ENCODE results near the gene JAKMIP1.

The JAKMIP1 gene

DNA sequence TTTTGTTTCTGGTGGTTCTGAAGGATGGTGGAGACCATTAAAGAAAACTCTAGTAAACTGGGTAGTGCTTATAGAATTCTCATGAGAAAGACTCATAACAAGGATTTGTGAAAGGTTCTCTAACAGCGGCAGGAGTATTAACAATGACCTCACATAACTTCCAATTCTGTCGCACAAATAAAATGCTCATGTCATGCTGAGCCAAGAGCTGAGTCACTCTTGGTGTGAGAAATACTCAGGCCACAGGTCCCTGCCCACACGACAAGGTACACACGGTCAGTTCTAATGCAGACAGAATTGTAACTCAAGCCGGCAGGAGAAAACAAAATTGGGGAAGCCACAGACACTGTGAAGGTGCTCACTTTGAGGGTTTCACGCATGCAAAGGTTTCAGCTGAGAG is 147.7 kb downstream of the JAKMIP1 start:
- TF ChIP-seq, protein P1, sequence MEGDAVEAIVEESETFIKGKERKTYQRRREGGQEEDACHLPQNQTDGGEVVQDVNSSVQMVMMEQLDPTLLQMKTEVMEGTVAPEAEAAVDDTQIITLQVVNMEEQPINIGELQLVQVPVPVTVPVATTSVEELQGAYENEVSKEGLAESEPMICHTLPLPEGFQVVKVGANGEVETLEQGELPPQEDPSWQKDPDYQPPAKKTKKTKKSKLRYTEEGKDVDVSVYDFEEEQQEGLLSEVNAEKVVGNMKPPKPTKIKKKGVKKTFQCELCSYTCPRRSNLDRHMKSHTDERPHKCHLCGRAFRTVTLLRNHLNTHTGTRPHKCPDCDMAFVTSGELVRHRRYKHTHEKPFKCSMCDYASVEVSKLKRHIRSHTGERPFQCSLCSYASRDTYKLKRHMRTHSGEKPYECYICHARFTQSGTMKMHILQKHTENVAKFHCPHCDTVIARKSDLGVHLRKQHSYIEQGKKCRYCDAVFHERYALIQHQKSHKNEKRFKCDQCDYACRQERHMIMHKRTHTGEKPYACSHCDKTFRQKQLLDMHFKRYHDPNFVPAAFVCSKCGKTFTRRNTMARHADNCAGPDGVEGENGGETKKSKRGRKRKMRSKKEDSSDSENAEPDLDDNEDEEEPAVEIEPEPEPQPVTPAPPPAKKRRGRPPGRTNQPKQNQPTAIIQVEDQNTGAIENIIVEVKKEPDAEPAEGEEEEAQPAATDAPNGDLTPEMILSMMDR (IDR thresholded peaks at IDR 0.05; ENCODE audit: low read depth, low read length), result no peak
- no peak for DNase-seq (ENCODE audit: extremely low read depth, low read depth)

DNA sequence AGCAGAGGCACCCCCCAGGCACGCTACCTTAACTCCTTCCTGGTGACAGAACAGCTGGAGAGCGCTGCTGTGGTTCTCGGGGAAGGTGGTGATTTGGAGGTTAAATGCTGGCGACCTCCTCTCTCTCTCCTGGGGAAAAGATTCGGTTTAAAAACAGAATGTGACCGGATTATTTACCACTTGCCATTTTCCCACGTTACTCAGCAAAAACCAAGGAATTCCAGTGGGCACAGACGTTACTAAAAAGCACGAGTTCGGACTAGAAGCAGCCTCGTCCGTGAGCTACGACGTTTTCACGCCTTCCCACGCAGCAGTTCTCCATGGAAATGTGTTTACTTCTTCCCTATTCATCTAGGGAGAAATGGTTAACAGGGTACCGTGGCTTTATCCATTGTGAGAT is 149.8 kb downstream of the JAKMIP1 start:
- TF ChIP-seq, protein P1 (IDR thresholded peaks at IDR 0.05; ENCODE audit: low read depth, low read length), result no peak
- no peak for DNase-seq (ENCODE audit: extremely low read depth, low read depth)

DNA sequence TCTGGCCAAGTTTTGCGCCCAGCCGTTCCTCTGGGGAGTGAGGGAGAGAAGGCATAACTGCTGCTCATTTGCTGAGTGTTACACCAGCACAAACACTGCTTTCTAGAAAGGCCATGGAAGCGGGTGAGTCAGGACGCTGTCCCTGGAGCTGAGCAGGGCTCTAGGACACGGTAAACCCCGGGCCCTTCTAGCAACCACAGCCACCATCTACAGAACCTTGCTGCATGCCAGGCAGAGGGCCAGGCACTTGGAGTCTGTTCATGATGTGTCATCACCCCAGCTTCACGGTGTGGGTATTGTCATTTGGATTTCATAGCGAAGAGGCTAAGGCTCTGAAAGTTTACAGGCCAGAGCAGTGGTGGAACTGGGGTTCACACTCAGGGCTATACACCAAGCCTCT is 150.4 kb downstream of the JAKMIP1 start:
- TF ChIP-seq, protein P1 (IDR thresholded peaks at IDR 0.05; ENCODE audit: low read depth, low read length), result no peak
- DNase-seq (ENCODE audit: extremely low read depth, low read depth), result no peak

DNA sequence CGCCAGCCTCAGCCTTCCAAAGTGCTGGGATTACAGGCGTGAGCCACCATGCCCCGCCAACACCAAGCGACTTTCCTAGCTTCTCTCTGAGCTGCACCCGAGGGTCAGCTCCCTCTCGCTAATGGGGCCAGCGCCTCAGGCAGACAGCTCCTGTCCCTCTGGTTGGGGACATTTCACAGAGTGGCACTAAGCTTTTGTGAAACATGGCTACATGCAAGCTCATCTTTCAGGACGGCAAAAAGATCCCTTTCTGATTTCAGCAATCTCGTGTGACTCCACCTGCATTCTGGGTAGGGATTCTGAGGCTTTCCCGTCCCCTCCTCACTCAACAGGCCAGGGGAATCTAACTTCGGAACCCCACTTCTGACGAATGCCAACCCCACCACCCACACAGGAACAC is 151.1 kb downstream of the JAKMIP1 start:
- no peak for DNase-seq (ENCODE audit: extremely low read depth, low read depth)
- TF ChIP-seq, protein P1 (IDR thresholded peaks at IDR 0.05; ENCODE audit: low read depth, low read length), result no peak

DNA sequence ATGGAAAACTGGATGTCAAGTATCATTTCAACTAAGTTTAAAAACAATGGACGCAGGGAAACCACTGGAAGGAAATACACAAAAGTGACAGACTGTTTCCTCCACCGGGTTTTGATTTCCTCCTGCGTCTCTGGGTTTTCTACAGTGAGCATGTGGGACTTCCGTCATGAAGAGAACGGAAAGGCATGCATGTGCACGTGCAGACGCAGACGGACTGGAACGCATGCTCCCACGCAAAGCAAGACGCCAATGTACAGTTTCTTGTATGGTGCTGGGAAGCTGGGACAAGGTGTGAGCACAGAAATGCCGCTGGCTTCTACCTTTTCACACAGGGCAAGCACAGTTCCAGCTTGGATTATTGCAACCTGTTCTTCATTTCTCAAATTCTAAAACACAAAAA is 151.8 kb downstream of the JAKMIP1 start:
- DNase-seq (ENCODE audit: extremely low read depth, low read depth), result no peak
- TF ChIP-seq, protein P1 (IDR thresholded peaks at IDR 0.05; ENCODE audit: low read depth, low read length), result no peak

DNA sequence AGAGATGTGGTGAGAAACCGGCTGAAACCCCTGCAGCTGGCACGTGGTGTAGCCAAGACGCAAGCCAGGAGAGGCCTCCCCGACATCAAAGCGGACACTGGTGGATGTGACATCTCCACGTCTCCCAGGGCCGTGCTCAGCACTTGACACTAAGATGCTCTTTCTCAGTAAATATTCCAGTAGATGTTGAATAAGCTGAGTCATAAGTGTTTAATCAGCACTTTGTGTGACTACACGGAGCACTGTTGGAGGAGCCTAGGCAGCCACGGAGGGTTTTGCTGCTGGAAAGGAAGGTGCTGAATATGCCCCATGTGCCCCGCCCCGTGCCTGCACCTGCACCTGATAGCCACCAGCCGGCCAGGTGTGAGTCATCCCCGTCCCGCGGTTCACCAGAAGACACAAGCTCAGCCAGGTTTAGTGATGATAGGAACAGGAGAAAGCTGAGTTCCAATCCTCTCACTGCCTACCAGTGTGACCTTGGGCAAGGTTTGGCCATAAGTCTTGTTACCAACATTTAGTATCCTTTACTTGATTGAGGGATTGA is 153.1 kb downstream of the JAKMIP1 start:
- TF ChIP-seq, protein P1 (IDR thresholded peaks at IDR 0.05; ENCODE audit: low read depth, low read length), result no peak
- DNase-seq (ENCODE audit: extremely low read depth, low read depth), result no peak

DNA sequence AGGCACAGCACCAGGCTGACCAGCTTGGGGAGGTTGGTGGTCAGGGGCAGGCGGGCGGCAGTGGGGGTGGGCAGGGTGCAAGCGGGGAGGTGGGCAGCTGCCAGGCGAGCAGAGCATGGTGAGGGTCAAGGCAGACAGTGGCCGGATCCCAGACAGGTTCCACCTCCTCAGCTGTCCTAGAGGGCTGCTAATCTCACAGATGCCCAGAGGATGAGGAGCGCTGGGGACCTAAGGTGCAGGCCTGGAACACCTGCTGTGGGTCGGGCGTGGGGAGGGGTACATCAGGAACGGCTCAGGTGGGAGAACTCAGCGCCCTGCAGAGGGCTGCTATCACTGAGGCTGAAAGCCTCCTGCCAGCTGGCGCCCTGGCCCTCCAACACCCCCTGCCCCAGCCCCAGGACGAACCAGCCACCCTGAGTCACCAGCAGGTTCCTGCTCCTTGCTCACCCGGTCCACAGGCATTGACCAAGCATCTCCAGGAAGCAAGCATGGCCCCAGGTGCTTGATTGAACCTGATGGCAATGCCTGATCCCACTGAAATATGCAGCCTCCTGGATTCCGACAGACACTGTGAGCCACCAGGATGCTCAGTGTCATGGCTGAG is 153.7 kb downstream of the JAKMIP1 start:
- no peak for DNase-seq (ENCODE audit: extremely low read depth, low read depth)
- TF ChIP-seq, protein P1 (IDR thresholded peaks at IDR 0.05; ENCODE audit: low read depth, low read length), result no peak
